DND-41 (cell line): ENCODE measurements around the gene OR1F1.

Experiments
- EZH2 ChIP-seq: IDR thresholded peaks from 3 replicates; pipeline ENCODE4 v1.6.1; 2012; ENCODE audit warnings: borderline replicate concordance, low read depth, mild to moderate bottlenecking, moderate library complexity, low read length, inconsistent platforms; ENCODE audit not compliant: severe bottlenecking
- TF ChIP-seq, protein P1 (sequence below): IDR thresholded peaks from 2 replicates; pipeline ENCODE4 v1.5.1; 2012; ENCODE audit warnings: borderline replicate concordance, low read length, moderate library complexity, mild to moderate bottlenecking; ENCODE audit not compliant: poor library complexity, severe bottlenecking; ENCODE audit errors: extremely low read depth

DNA sequence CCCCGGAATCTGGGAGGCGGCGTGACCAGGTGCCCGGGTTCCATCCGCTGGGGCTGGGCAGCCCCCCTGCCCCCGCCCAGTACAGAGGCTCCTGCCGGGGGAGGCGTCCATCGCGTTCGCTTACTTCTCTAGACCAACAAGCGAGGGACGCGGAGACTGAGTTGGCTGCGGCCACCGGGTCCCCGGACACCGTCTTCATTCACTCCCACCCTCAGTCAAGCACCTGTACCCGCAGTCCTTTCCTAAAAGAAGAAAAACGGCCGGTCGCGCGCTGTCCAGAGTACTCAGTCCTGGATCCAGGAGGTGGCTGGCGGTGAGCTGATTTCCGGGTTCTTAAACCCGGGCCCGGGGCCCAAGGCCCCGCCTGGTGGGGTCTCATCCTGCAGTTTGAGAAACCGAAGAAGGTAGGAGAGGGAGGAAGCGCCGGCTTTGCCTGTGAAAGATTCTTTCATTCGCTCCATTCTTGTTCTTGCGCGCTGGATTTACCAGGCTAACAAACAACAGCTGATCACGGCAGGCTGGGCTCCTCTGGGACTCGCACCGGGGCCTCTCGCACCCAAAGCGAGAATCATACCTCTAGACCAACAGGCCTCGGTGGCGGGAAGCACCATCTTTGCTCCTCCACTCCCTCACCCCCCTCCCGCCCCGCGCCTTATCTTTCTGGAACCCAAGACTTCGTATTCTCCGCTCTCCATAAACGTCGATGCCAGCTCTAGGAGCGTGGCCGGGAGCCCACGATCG is 17.4 kb upstream of the OR1F1 start:
- TF ChIP-seq, protein P1, sequence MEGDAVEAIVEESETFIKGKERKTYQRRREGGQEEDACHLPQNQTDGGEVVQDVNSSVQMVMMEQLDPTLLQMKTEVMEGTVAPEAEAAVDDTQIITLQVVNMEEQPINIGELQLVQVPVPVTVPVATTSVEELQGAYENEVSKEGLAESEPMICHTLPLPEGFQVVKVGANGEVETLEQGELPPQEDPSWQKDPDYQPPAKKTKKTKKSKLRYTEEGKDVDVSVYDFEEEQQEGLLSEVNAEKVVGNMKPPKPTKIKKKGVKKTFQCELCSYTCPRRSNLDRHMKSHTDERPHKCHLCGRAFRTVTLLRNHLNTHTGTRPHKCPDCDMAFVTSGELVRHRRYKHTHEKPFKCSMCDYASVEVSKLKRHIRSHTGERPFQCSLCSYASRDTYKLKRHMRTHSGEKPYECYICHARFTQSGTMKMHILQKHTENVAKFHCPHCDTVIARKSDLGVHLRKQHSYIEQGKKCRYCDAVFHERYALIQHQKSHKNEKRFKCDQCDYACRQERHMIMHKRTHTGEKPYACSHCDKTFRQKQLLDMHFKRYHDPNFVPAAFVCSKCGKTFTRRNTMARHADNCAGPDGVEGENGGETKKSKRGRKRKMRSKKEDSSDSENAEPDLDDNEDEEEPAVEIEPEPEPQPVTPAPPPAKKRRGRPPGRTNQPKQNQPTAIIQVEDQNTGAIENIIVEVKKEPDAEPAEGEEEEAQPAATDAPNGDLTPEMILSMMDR: no peak
- no peak for TF ChIP-seq EZH2
